ENCODE results near the gene DTD1. TPM values are rescaled to one million over a fixed set of nuclear protein-coding genes. Genes with fewer than 3 reads are reported as not detected.

The DTD1 gene
- total RNA-seq, 1 experiment from 2014 or later, result 109 TPM

DNA sequence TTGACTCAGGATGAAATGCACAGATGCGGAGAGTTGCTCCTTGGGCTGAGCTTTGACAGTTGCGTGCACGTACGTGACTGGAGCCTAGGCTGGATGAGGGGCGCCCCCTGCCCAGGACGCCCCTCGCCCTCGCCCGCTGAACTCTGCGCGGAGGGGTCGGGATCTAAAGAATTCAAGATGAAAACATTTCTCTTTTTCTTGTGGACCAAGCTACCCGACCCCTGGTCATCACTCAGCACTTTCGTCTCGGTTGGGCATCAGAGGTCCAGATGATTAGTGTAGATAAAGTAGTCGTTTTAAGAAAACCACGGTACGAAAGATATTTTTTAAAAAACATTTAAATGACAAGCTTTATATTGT is 700 bp downstream of the DTD1 start:
- Mint-ChIP-seq H3K4me3 (ENCODE audit: unreplicated experiment) (peak overlapping the region; percentile 74), H3K27me3 (ENCODE audit: insufficient read depth, unreplicated experiment) (no peaks in the 10 kb centered on the region), H3K36me3 (ENCODE audit: insufficient read depth, unreplicated experiment) (peaks cover 12% of the 10 kb centered on the region), H3K4me1 (ENCODE audit: low read depth, unreplicated experiment) (peaks cover 14% of the 10 kb centered on the region), H3K9me3 (ENCODE audit: unreplicated experiment) (peaks cover 9% of the 10 kb centered on the region), H3K27ac (ENCODE audit: unreplicated experiment) (no peak overlapping the region)
- no TSS peak for BruUV-seq (replicated peaks)
- ChIA-PET CTCF (no interaction called here), POLR2A (interaction anchor here (1.1 kb wide), 1 partner anchor 81 kb away, joined by 4 read pairs; the partner anchor contains the start of gene SEC23B)
- H3K9me3 ChIP-seq, result no peaks in the 10 kb centered on the region
- H3K36me3 ChIP-seq (ENCODE audit: control insufficient read depth, insufficient read depth, low read length), result no peaks in the 10 kb centered on the region
- peak in 1 of 2 experiments; percentile 19 for DNase-seq
- H3K27me3 ChIP-seq (replicated peaks; ENCODE audit: control insufficient read depth, insufficient read depth, low read length), result no peaks in the 10 kb centered on the region
- intact Hi-C loops (cut with micrococcal nuclease; ENCODE audit: unreplicated experiment), result no loop called here
- peak overlapping the region; percentile 51 for H3K4me3 ChIP-seq (ENCODE audit: low read depth, low read length)
- TF ChIP-seq, protein P1, sequence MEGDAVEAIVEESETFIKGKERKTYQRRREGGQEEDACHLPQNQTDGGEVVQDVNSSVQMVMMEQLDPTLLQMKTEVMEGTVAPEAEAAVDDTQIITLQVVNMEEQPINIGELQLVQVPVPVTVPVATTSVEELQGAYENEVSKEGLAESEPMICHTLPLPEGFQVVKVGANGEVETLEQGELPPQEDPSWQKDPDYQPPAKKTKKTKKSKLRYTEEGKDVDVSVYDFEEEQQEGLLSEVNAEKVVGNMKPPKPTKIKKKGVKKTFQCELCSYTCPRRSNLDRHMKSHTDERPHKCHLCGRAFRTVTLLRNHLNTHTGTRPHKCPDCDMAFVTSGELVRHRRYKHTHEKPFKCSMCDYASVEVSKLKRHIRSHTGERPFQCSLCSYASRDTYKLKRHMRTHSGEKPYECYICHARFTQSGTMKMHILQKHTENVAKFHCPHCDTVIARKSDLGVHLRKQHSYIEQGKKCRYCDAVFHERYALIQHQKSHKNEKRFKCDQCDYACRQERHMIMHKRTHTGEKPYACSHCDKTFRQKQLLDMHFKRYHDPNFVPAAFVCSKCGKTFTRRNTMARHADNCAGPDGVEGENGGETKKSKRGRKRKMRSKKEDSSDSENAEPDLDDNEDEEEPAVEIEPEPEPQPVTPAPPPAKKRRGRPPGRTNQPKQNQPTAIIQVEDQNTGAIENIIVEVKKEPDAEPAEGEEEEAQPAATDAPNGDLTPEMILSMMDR (IDR thresholded peaks at IDR 0.05; ENCODE audit: insufficient read depth in 1 of 2, low read depth in 1 of 2, low read length in 1 of 2, severe bottlenecking in 1 of 2, unreplicated experiment in 1 of 2), result no peak
- H3K4me1 ChIP-seq, result peaks cover 17% of the 10 kb centered on the region

DNA sequence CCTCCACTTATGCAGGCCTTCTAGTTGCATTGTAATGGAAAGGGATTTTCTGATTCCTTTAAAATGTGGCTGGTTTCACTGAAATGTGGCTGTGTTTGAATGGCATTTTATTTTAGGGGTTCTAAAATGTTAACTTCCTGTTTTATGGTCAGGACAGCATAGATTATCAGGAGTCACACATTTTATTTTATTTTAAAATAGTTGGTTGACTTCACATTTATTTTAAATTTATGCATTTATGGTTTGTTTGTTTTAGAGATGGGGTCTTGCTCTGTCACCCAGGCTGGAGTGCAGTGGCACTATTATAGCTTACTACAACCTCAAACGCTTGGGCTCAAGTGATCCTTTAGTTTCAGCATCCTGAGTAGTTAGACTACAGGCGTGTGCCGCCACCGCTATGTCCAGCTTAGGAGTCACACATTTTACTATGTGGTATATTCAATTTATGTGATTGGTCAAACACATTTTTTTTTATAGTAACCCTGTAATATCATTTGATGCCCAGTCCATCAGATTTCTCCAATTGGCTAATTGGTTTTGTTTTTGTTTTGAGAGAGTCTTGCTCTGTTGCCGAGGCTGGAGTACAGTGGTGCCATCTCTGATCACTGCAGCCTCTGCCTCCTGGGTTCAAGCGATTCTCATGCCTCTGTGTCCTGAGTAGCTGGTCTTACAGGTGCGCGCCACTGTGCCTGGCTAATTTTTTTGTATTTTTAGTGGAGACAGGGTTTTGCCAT is 2.3 kb downstream of the DTD1 start:
- H3K27ac Mint-ChIP-seq (ENCODE audit: unreplicated experiment), result no peak overlapping the region
- H3K27me3 ChIP-seq (replicated peaks; ENCODE audit: control insufficient read depth, insufficient read depth, low read length), result no peaks in the 10 kb centered on the region
- peaks cover 11% of the 10 kb centered on the region for H3K36me3 Mint-ChIP-seq (ENCODE audit: insufficient read depth, unreplicated experiment)
- intact Hi-C loops (cut with micrococcal nuclease; ENCODE audit: unreplicated experiment), result no loop called here
- ChIA-PET POLR2A (no interaction called here), CTCF (no interaction called here)
- no peaks in the 10 kb centered on the region for H3K27me3 Mint-ChIP-seq (ENCODE audit: insufficient read depth, unreplicated experiment)
- DNase-seq, result no peak
- BruUV-seq (replicated peaks), result no TSS peak
- peak overlapping the region; percentile 74 for H3K4me3 Mint-ChIP-seq (ENCODE audit: unreplicated experiment)
- H3K36me3 ChIP-seq (ENCODE audit: control insufficient read depth, insufficient read depth, low read length), result no peaks in the 10 kb centered on the region
- H3K4me1 ChIP-seq, result peaks cover 7% of the 10 kb centered on the region
- no peaks in the 10 kb centered on the region for H3K9me3 ChIP-seq
- no peaks in the 10 kb centered on the region for H3K9me3 Mint-ChIP-seq (ENCODE audit: unreplicated experiment)
- no peak overlapping the region for H3K4me3 ChIP-seq (ENCODE audit: low read depth, low read length)
- TF ChIP-seq, protein P1 (IDR thresholded peaks at IDR 0.05; ENCODE audit: insufficient read depth in 1 of 2, low read depth in 1 of 2, low read length in 1 of 2, severe bottlenecking in 1 of 2, unreplicated experiment in 1 of 2), result no peak
- H3K4me1 Mint-ChIP-seq (ENCODE audit: low read depth, unreplicated experiment), result peaks cover 7% of the 10 kb centered on the region

DNA sequence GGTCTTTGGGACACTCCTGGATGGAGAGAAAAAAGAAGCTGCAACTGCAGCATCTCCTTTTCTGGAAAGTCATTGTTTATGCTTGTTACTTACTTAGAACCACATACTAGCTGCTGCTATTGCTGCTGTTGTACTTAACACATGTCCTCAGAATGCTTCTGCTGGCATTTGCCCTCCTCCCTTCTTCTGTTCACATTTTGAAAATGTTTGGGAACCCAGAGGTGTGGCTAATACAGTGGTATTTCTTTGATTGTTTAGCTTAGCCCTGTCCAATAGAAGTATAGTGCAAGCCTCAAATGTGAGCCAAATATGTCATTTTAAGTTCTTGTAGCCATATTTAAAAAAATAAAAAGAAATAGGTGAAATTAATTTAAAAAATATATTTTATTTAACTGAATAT is 8.4 kb downstream of the DTD1 start:
- no TSS peak for BruUV-seq (replicated peaks)

More for the DNA sequence above, 8.4 kb downstream of the DTD1 start:
- H3K4me1 ChIP-seq, result no peaks in the 10 kb centered on the region
- H3K27ac Mint-ChIP-seq (ENCODE audit: unreplicated experiment), result no peak overlapping the region
- ChIA-PET CTCF (no interaction called here), POLR2A (no interaction called here)
- no peaks in the 10 kb centered on the region for H3K4me1 Mint-ChIP-seq (ENCODE audit: low read depth, unreplicated experiment)
- no peaks in the 10 kb centered on the region for H3K27me3 Mint-ChIP-seq (ENCODE audit: insufficient read depth, unreplicated experiment)
- TF ChIP-seq, protein P1 (IDR thresholded peaks at IDR 0.05; ENCODE audit: insufficient read depth in 1 of 2, low read depth in 1 of 2, low read length in 1 of 2, severe bottlenecking in 1 of 2, unreplicated experiment in 1 of 2), result no peak
- no peak for DNase-seq
- intact Hi-C loops (cut with micrococcal nuclease; ENCODE audit: unreplicated experiment), result no loop called here
- no peak overlapping the region for H3K4me3 Mint-ChIP-seq (ENCODE audit: unreplicated experiment)
- H3K27me3 ChIP-seq (replicated peaks; ENCODE audit: control insufficient read depth, insufficient read depth, low read length), result no peaks in the 10 kb centered on the region
- no peaks in the 10 kb centered on the region for H3K36me3 ChIP-seq (ENCODE audit: control insufficient read depth, insufficient read depth, low read length)
- peaks cover 13% of the 10 kb centered on the region for H3K36me3 Mint-ChIP-seq (ENCODE audit: insufficient read depth, unreplicated experiment)
- no peak overlapping the region for H3K4me3 ChIP-seq (ENCODE audit: low read depth, low read length)
- no peaks in the 10 kb centered on the region for H3K9me3 ChIP-seq
- H3K9me3 Mint-ChIP-seq (ENCODE audit: unreplicated experiment), result no peaks in the 10 kb centered on the region

Data from Caco-2 (cell line).